ENCODE results near the gene SP9. TPM values are rescaled to one million over a fixed set of nuclear protein-coding genes. Genes with fewer than 3 reads are reported as not detected.

The SP9 gene
- total and polyA plus RNA-seq, 11 donors = 0.08 TPM; not detected in 10

DNA sequence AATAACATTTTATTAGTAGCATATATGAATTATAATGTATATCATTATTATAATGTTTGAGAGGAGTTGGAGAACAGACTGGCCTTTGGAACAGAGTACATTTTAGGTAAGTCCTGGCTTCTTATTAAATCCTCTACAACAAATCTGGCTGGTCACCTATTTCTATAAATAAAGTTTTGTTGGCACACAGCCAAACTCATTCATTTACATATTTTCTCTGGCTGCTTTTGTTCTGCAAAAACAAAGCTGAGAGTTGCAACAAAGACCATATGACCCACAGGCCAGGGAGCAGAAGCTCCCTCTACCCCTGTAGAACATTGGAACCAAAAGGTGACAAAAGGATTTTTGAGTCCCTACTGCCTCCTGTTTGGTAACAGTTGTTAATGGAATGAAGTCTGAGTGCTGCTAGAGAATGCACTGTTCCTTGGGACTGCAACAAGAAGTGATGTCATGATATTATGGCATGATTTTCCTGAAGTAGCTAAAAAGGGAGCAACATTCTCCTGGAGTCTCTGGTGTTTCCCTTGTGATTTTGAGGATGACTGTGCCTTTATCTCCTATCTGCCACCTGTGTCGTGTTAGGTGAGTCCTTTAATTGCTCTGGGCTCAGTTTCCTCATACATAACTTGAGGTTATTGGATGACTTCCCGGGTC, 22.0 kb upstream of the SP9 start:
- Histone ChIP-seq H3K36me3 (no peaks in the 10 kb centered on the region), H3K4me1 (peaks cover 0 to 6% (median 0%) of the 10 kb centered on the region in 12 donors), H3K27me3 (peaks cover 0 to 59% (median 10%) of the 10 kb centered on the region in 9 donors), H3K27ac (no peak overlapping the region), H3K9me3 (no peaks in the 10 kb centered on the region), H3K4me3 (no peak overlapping the region)
- DNase-seq (no peak), ATAC-seq (no peak)
- intact Hi-C loops (cut with DNase I) = no loop called here
- TF ChIP-seq, protein P1, sequence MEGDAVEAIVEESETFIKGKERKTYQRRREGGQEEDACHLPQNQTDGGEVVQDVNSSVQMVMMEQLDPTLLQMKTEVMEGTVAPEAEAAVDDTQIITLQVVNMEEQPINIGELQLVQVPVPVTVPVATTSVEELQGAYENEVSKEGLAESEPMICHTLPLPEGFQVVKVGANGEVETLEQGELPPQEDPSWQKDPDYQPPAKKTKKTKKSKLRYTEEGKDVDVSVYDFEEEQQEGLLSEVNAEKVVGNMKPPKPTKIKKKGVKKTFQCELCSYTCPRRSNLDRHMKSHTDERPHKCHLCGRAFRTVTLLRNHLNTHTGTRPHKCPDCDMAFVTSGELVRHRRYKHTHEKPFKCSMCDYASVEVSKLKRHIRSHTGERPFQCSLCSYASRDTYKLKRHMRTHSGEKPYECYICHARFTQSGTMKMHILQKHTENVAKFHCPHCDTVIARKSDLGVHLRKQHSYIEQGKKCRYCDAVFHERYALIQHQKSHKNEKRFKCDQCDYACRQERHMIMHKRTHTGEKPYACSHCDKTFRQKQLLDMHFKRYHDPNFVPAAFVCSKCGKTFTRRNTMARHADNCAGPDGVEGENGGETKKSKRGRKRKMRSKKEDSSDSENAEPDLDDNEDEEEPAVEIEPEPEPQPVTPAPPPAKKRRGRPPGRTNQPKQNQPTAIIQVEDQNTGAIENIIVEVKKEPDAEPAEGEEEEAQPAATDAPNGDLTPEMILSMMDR (IDR thresholded peaks at IDR 0.05) = no peak
- TF ChIP-seq POLR2A (IDR thresholded peaks at IDR 0.05) = no peak
- WGBS, 4 donors = 49 to 68% (median 61%) methylated on average over 2 of the region's 2 CpGs

DNA sequence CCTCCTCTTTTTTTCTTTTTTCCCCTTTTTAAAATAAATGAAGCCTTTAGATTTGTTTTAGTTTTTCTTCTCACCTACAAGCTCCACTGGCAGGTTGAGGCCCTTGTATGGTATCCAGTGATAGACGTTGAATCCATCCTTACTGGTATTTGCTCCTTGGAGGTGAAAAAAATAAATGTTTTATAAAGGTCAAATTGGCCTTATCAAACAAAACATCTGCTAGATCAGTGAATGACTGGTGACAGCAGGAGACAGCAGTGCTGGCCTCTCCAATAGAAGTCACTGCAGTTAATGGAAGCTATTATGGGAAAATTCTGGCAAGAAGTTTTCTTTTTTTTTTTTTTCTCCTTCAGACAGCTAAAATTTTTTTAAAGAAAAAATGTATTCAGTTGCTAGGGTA, 12.6 kb upstream of the SP9 start:
- no peak for DNase-seq
- peaks cover 0 to 16% (median 13%) of the 10 kb centered on the region in 12 donors for H3K4me1 ChIP-seq
- ATAC-seq = no peak
- H3K4me3 ChIP-seq = no peak overlapping the region
- H3K36me3 ChIP-seq = no peaks in the 10 kb centered on the region
- intact Hi-C loops (cut with DNase I) = no loop called here
- H3K9me3 ChIP-seq = no peaks in the 10 kb centered on the region
- 69 to 79% (median 76%) methylated on average over 1 of the region's 1 CpG for WGBS, 4 donors
- peaks cover 10 to 82% (median 50%) of the 10 kb centered on the region in 9 donors for H3K27me3 ChIP-seq
- no peak overlapping the region for H3K27ac ChIP-seq
- TF ChIP-seq POLR2A (IDR thresholded peaks at IDR 0.05) = no peak
- TF ChIP-seq, protein P1 (IDR thresholded peaks at IDR 0.05) = no peak

DNA sequence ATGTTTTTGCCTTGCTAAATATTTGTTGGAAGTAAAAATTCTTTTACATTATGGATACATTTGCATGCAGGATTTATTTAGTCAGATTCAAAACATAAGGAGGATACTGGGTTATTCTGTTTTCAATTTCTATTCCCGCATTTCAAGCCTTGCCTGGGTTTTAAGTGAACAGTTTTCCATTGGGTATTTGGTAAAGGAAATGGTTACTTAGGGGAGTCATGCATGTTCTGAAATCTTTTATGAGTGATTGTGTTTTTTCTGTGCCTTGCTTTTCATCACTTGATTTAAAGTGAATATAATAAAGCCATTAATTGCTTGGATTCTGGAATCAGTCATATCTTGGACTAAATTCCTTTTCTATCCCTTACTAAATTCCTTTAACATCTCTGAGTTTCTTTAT, 12.0 kb upstream of the SP9 start:
- peaks cover 0 to 21% (median 16%) of the 10 kb centered on the region in 12 donors for H3K4me1 ChIP-seq
- H3K27ac ChIP-seq = no peak overlapping the region
- no peak overlapping the region for H3K4me3 ChIP-seq
- ATAC-seq (no peak), DNase-seq (no peak)
- WGBS, 4 donors = 68 to 81% (median 75%) methylated on average over 1 of the region's 1 CpG
- no peaks in the 10 kb centered on the region for H3K9me3 ChIP-seq
- peaks cover 16 to 86% (median 56%) of the 10 kb centered on the region in 9 donors for H3K27me3 ChIP-seq
- TF ChIP-seq POLR2A (IDR thresholded peaks at IDR 0.05) = no peak
- TF ChIP-seq, protein P1 (IDR thresholded peaks at IDR 0.05) = no peak
- intact Hi-C loops (cut with DNase I) = no loop called here
- H3K36me3 ChIP-seq = no peaks in the 10 kb centered on the region

DNA sequence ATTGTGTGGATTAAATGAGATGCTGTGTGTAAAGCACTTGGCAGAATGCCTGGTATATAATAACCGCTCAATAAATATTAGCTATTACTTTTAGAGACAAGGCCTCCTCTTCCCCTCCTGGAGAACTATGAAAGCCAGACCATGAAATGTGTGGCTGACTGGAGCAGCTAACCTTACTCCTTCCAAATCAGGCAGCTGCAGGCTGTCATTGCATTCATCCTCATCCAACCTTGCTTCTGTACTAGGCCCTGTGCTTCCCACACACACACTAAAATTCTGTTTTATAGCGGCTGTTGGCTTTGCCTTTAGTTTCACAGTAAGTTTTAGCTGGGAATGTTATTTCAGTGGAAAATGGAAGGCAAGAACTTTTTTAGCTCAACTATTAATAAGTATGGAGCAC, 10.2 kb upstream of the SP9 start:
- ATAC-seq (peak in 1 of 4 donors; percentile 53), DNase-seq (no peak)
- Histone ChIP-seq H3K36me3 (no peaks in the 10 kb centered on the region), H3K4me3 (no peak overlapping the region), H3K27ac (no peak overlapping the region), H3K9me3 (no peaks in the 10 kb centered on the region), H3K27me3 (peaks cover 32 to 86% (median 66%) of the 10 kb centered on the region in 9 donors), H3K4me1 (peaks cover 0 to 31% (median 22%) of the 10 kb centered on the region in 12 donors)
- 50 to 93% (median 65%) methylated on average over 2 of the region's 2 CpGs for WGBS, 4 donors
- intact Hi-C loops (cut with DNase I) = no loop called here
- TF ChIP-seq, protein P1 (IDR thresholded peaks at IDR 0.05) = no peak
- no peak for TF ChIP-seq POLR2A (IDR thresholded peaks at IDR 0.05)

All from heart left ventricle (tissue), 16 donors.